ENCODE data around the gene SH3D21.

SH3D21 gene

GRCh38 chr1:36359383-36359782 lies 53.2 kb downstream of the SH3D21 start:
- DNase-seq (ENCODE audit: low spot score), result no peak

- no peak for DNase-seq (ENCODE audit: low spot score)
Observed at GRCh38 chr1:36359911-36360550, 53.9 kb downstream of the SH3D21 start.

- DNase-seq (ENCODE audit: low spot score), result peak; percentile 82
Observed at GRCh38 chr1:36365381-36365780, 59.2 kb downstream of the SH3D21 start.

GRCh38 chr1:36366091-36366661 lies 60.0 kb downstream of the SH3D21 start:
- DNase-seq (ENCODE audit: low spot score), result peak; percentile 80

- DNase-seq (ENCODE audit: low spot score), result no peak
Observed at GRCh38 chr1:36367066-36367465, 60.9 kb downstream of the SH3D21 start.

GRCh38 chr1:36367798-36368197 lies 61.6 kb downstream of the SH3D21 start:
- DNase-seq (ENCODE audit: low spot score), result no peak

GRCh38 chr1:36369061-36369861 lies 63.1 kb downstream of the SH3D21 start:
- DNase-seq (ENCODE audit: low spot score), result peak; percentile 74
